ENCODE data around the gene GLMN.

The GLMN gene

DNA sequence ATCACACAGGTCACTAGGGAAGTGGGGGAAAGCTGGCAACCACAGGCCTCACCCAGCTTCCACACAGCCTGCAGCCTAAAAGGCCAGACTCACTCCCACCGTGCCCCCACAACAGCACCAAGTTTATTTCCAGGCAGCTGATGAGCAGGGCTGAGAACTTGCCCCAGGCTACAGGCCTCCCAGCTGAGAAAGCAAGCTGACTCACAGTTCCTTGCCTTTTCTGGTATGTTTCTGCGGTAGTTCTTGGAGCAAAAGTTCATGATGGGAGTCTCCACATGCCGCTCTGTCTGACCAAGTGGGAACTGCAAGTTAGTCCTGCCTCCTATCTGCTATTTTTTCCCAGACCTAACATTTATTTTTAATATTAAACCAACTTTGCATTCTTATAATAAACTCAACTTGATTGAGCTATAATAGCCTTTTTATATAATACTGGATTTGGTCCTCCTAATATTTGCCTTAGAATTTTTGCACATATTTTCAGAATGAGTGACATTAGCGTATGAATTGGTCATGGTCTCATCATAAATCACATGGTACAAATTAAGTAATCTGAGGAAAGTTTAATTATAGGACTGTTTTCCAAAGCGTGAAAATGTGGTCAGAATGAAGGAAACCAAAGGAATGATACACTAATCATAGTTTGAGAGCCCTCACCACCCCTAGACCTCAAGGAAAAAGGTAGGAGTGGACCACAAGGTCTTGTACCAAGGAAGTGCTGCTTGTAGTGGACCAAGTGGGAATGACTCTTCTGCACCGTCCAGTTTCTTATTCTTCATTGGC is 30.8 kb upstream of the GLMN start:
- DNase-seq (ENCODE audit: low read depth in 1 of 2, low spot score in 1 of 2): no peak
- Histone ChIP-seq H3K4me3 (replicated peaks; ENCODE audit: insufficient read depth, low read length) (no peak overlapping the region), H3K27me3 (ENCODE audit: insufficient read depth, poor library complexity, severe bottlenecking) (no peaks in the 10 kb centered on the region), H3K27ac (replicated peaks) (no peak overlapping the region)
- no peak for TF ChIP-seq GABPA (IDR thresholded peaks at IDR 0.05; ENCODE audit: low read depth)
- TF ChIP-seq, protein P1, sequence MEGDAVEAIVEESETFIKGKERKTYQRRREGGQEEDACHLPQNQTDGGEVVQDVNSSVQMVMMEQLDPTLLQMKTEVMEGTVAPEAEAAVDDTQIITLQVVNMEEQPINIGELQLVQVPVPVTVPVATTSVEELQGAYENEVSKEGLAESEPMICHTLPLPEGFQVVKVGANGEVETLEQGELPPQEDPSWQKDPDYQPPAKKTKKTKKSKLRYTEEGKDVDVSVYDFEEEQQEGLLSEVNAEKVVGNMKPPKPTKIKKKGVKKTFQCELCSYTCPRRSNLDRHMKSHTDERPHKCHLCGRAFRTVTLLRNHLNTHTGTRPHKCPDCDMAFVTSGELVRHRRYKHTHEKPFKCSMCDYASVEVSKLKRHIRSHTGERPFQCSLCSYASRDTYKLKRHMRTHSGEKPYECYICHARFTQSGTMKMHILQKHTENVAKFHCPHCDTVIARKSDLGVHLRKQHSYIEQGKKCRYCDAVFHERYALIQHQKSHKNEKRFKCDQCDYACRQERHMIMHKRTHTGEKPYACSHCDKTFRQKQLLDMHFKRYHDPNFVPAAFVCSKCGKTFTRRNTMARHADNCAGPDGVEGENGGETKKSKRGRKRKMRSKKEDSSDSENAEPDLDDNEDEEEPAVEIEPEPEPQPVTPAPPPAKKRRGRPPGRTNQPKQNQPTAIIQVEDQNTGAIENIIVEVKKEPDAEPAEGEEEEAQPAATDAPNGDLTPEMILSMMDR (IDR thresholded peaks at IDR 0.05; ENCODE audit: insufficient read depth, low read length): no peak
- no peak for TF ChIP-seq SPI1 (IDR thresholded peaks at IDR 0.05; ENCODE audit: borderline replicate concordance, low read depth)
- no peak for TF ChIP-seq POLR2AphosphoS5 (IDR thresholded peaks at IDR 0.05; ENCODE audit: low read depth)
- TF ChIP-seq, protein P2, sequence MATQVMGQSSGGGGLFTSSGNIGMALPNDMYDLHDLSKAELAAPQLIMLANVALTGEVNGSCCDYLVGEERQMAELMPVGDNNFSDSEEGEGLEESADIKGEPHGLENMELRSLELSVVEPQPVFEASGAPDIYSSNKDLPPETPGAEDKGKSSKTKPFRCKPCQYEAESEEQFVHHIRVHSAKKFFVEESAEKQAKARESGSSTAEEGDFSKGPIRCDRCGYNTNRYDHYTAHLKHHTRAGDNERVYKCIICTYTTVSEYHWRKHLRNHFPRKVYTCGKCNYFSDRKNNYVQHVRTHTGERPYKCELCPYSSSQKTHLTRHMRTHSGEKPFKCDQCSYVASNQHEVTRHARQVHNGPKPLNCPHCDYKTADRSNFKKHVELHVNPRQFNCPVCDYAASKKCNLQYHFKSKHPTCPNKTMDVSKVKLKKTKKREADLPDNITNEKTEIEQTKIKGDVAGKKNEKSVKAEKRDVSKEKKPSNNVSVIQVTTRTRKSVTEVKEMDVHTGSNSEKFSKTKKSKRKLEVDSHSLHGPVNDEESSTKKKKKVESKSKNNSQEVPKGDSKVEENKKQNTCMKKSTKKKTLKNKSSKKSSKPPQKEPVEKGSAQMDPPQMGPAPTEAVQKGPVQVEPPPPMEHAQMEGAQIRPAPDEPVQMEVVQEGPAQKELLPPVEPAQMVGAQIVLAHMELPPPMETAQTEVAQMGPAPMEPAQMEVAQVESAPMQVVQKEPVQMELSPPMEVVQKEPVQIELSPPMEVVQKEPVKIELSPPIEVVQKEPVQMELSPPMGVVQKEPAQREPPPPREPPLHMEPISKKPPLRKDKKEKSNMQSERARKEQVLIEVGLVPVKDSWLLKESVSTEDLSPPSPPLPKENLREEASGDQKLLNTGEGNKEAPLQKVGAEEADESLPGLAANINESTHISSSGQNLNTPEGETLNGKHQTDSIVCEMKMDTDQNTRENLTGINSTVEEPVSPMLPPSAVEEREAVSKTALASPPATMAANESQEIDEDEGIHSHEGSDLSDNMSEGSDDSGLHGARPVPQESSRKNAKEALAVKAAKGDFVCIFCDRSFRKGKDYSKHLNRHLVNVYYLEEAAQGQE (IDR thresholded peaks at IDR 0.05; ENCODE audit: insufficient replicate concordance, low read depth): no peak

DNA sequence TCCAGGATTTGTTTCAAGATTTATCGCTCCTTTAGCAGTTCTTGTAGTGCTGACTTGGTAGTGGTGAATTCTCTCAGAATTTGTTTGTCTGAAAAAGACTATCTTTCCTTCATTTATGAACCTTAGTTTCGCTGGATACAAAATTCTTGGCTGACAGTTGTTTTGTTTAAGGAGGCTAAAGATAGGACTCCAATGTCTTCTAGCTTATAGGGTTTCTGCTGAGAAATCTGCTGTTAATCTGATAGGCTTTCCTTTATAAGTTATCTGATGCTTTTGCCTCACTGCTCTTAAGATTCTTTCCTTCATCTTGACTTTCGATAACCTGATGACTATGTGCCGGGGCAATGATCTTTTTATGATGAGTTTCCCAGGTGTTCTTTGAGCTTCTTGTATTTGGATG is 29.0 kb upstream of the GLMN start:
- Histone ChIP-seq H3K27me3 (ENCODE audit: insufficient read depth, poor library complexity, severe bottlenecking) (no peaks in the 10 kb centered on the region), H3K4me3 (replicated peaks; ENCODE audit: insufficient read depth, low read length) (no peak overlapping the region), H3K27ac (replicated peaks) (no peak overlapping the region)
- no peak for DNase-seq (ENCODE audit: low read depth in 1 of 2, low spot score in 1 of 2)
- TF ChIP-seq, protein P1 (IDR thresholded peaks at IDR 0.05; ENCODE audit: insufficient read depth, low read length): no peak
- TF ChIP-seq GABPA (IDR thresholded peaks at IDR 0.05; ENCODE audit: low read depth) (no peak), SPI1 (IDR thresholded peaks at IDR 0.05; ENCODE audit: borderline replicate concordance, low read depth) (no peak)
- TF ChIP-seq, protein P2 (IDR thresholded peaks at IDR 0.05; ENCODE audit: insufficient replicate concordance, low read depth): no peak

DNA sequence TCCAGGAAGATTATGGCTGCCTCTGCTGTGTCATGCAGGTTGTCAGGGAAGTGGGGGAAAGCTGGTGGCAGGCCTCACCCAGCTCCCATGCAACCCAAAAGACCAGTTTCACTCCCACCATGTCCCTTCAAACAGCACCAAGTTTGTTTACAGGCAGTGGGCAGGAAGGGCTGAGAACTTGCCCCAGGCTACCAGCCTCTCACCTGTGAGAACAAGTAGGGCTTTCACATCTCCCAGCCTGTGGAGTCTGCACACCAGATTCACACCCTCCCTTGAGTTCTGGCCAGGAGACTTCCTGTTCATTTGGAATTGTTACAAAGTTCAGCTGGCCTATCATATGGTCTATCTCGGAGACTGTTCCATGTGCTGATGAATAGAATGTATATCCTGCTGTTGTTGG is 27.9 kb upstream of the GLMN start:
- DNase-seq (ENCODE audit: low read depth in 1 of 2, low spot score in 1 of 2): no peak
- no peaks in the 10 kb centered on the region for H3K27me3 ChIP-seq (ENCODE audit: insufficient read depth, poor library complexity, severe bottlenecking)
- no peak overlapping the region for H3K4me3 ChIP-seq (replicated peaks; ENCODE audit: insufficient read depth, low read length)
- H3K27ac ChIP-seq (replicated peaks): no peak overlapping the region
- TF ChIP-seq, protein P2 (IDR thresholded peaks at IDR 0.05; ENCODE audit: insufficient replicate concordance, low read depth): no peak
- TF ChIP-seq SPI1 (IDR thresholded peaks at IDR 0.05; ENCODE audit: borderline replicate concordance, low read depth) (no peak), GABPA (IDR thresholded peaks at IDR 0.05; ENCODE audit: low read depth) (no peak), POLR2AphosphoS5 (IDR thresholded peaks at IDR 0.05; ENCODE audit: low read depth) (no peak)
- TF ChIP-seq, protein P1 (IDR thresholded peaks at IDR 0.05; ENCODE audit: insufficient read depth, low read length): no peak
